HG03103 (cell line): ENCODE measurements around the gene GRAMD1B.

Experiments
- ATAC-seq: cut with Tn5 transposase; IDR thresholded peaks from one replicate; pipeline ENCODE4 v1.9.1; 2021; ENCODE audit warnings: low read depth; ENCODE audit not compliant: unreplicated experiment

GRAMD1B gene

DNA sequence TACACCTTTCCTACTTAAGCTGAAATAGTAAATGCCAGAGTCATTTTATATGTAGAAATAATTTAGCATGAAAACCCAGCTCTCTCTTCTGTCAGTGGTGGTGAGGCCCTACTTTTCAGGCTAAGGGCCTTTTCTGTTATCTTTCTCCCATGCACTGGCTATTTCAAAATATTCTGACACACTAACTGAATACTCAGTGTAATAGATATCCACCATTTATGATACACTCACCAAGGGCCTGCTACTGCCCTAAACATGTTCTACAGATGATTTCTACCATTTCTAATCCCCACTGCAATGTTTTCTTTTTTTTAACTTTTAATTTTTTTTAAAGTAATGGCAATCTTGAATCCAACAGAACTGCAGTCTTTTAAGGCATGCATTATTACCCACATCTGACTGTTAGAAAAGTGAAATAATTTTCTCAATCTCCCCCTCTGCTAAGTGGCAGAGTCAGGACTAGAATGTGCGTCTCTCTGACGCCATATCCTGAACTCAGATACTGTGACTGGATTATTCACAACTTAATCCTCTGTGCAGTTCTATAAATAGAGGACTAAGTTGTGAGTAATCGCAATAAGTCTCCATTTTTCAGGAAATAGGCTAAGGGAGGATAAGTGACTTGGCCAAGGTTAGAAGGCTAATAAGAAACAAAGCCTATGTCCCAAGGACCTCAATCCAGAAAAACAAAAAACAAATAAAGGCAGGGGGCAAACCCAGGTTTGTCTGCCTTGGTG is 44.0 kb downstream of the GRAMD1B start:
- ATAC-seq = no peak

GRCh38 chr11:123474994-123475393 is 44.9 kb downstream of the GRAMD1B start:
- no peak for ATAC-seq

- ATAC-seq = no peak
Measured at GRCh38 chr11:123475469-123475868, 45.4 kb downstream of the GRAMD1B start.

DNA sequence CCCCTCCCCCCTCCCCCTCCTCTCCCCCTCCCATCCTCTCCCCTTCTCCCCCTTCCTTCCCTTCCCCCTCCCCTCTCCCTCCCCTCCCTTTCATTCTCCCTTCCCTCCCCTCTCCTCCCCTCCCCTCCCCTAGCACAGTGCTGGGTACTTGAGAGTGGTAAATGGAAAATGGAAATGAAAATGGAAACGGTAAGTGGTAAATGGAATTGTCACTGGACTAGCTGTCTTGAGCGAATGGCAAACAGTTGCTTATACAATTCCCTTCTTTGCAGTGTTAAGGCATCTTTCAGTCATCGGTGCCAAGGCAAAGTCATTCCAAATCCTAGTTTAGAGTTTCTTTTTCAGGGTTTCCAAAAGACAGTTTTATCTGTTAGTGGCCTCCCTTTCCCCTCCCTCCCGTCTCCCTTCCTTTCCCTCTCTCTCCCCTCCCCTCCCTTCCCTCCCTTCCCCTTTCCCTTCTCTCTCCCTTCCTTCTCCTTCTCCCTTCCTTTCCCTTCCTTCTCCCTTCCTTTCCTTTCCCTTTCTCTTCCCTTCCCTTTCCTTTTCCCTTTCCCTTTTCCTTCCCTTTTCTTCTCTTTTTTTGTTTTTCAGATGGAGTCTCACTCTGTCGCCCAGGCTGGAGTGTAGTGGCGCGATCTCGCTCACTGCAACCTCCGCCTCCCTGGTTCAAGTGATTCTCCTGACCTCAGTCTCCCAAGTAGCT is 47.3 kb downstream of the GRAMD1B start:
- no peak for ATAC-seq

GRCh38 chr11:123478352-123478987 is 48.4 kb downstream of the GRAMD1B start:
- no peak for ATAC-seq

- ATAC-seq = peak; percentile 39
Measured at GRCh38 chr11:123479048-123479837, 49.2 kb downstream of the GRAMD1B start.

DNA sequence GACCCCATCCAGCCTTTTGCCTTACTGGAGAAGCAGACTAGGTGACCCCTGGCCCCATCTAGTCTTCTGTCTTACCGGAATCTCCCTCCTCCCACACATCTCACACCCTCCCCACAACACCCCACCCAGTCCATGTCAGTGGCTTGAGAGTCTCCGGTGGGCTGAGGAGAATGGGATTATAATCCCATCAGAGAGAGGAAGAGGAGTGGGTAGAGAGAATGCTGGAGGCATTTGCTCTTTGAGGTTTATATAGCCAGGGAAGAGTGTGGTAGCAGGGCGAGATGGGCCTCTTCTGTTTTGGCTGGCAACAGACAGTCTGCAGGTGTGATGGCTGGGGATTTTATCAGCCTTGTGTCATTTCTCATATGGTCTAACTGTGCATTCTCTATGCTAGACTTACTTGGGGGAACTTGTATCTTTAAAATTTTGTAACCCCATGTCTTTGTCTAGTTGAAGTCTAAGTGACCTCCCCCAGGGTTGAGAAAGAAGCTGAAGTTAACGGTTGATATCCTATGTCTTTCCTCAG is 50.3 kb downstream of the GRAMD1B start:
- ATAC-seq = no peak

DNA sequence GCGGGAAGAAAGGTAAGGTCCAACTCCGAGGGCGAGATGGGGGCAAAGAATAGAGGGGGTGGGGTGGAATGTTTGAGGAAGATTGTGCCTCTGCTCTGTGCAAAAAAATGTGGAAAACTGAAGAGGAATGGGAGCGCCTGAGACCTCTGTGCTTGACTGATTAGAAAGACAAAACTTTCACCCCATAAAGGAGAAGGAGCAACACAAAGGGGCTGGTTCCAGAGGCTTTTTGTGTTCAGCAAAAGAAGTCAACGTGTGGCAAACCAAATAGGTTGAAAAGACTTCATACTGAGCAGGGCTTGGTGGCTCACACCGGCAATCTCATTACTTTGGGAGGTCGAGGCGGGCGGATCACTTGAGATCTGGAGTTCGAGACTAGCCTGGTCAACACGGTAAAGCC is 50.8 kb downstream of the GRAMD1B start:
- ATAC-seq = no peak

DNA sequence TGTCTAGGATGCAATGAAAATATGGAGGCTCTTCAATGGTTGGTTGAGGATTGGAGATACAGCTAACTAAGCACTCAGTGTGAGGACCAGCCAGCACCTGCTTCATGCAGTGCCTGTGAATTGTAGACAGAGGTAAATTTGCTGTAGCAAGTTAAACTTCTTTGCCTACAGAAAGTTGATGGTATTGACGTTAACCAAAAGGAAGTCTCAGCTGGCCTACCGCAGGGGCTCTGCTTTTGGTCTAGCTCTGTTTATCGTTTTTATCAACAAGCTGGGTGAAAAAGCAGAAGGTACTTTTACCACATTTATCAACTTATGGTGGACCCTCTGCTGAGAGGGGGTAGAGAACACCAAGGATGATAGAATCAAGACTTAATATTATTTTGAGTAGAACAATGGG is 51.6 kb downstream of the GRAMD1B start:
- no peak for ATAC-seq

DNA sequence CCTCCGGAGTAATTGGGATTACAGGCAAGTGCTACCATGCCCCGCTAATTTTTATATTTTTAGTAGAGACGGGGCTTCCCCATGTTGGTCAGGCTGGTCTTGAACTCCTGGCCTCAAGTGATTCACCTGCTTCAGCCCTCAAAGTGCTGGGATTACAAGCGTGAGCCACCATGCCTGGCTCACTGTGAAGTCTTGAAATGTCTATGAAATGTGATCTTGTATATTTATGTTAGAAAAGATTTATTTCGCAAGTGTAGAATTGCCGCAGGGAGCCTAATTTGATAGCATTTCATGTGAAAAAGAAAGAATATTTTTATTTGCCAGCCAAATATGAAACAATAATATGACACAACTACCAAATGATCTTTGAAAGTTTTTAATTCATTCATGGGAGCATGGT is 52.1 kb downstream of the GRAMD1B start:
- no peak for ATAC-seq

GRCh38 chr11:123483058-123483457 is 53.0 kb downstream of the GRAMD1B start:
- ATAC-seq = no peak

GRCh38 chr11:123483466-123483865 is 53.4 kb downstream of the GRAMD1B start:
- ATAC-seq = no peak

DNA sequence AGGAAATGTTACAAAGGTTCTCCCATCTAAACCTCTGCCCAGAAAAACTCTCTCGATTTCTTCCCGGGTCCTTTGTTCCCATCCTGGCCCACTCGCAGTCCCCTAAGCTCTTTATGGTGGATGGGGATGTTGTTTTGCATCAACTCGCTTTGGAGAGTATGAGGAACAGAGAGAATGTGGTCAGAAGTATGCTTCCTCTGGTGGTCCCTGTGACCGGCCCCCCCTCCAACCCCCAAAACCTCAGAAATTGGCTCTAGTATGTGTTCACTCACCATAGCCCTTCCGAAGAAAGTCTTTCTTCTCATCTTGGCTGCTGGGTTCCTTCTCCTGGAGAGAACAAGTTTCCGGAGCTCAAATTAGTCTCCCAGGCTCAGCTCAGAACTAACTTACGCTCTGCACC is 54.4 kb downstream of the GRAMD1B start:
- no peak for ATAC-seq

DNA sequence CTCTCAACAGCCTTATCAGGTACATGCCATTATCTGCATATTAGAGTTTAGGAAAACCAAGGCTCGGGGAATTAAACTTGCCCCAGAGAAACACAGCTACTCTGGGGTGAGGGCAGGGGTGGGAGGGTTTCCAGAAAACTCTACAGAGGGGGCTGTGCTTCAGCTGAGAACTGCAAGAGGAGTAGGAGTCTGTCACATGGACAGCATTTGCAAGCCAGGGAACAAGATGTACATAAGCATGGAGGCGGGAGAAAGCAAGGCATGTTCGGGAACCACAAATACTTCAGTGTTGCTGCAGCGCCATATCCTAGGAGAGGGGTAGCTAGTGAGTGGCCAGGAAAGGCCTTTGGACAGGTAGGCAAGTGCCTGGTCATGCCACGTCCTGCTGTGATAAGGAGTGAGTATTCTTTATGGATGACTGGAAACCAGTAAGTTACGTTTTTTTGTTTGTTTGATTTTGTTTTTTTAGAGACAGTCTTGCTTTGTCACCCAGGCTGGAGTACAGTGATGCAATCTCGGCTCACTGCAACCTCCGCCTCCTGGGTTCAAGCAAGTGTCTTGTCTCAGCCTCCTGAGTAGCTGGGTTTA is 57.2 kb downstream of the GRAMD1B start:
- ATAC-seq = no peak

DNA sequence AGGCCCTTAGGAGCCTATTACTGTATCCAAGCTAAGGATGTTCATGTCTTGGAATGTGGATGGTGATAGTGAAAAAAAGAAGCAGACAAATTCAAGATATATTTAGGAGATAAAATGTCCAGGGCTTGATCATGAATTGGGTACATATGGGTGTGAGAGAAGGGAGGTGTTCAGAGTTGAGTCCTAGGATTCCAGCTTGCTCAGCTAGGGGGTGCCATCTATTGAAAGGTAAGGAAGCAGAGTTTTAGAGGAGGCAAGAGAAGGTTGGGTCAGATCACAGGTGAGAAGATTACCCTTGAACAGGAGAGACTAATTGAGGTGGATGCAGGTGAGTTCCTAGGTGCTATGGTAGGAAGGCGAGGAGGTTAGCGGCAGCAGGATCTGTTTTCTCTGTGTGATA is 60.5 kb downstream of the GRAMD1B start:
- no peak for ATAC-seq

- no peak for ATAC-seq
Measured at GRCh38 chr11:123491241-123491640, 61.2 kb downstream of the GRAMD1B start.

DNA sequence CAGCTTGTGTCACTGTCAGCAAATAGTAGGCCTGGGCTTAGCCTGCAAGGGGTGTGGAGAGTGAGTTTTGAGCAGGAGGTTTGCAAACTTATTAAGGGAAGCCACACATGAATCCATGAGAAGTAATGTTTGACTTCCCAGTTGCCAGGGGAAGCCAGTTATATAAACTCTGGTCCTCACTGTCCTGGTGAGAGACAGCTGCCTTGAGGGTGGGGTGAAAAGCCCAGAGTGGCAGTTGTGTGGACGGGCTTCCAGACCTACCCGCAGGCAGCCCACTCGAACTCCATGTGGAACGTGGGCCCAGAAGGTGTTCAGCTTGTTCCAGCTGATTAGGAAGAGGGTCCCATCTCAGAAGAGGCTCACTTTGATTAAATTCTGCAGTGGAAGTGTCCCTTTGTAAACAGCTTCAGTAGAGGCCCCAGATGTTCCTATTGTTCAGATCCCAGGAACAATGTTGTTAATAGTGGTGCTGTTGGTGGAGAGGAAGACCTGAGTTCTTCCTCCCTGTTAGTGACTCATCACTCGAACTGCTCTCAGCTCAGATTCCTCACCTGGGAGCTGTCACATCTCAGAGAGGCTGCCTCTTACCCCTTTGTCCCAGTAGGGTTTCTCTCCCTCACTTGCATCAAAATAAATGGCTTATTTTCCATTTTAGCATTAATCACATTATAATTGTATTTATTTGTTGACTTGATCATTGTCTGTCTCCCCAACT is 63.4 kb downstream of the GRAMD1B start:
- ATAC-seq = no peak

GRCh38 chr11:123494195-123495050 is 64.4 kb downstream of the GRAMD1B start:
- no peak for ATAC-seq

GRCh38 chr11:123504401-123504800 is 74.3 kb downstream of the GRAMD1B start:
- ATAC-seq = no peak
